Esophagus mucosa (tissue), 1 donor: ENCODE results near the gene PIEZO2. TPM values are rescaled to one million over a fixed set of nuclear protein-coding genes. Genes with fewer than 3 reads are reported as not detected.
"Not testable (repeated sequence)": the region's sequence is repeated elsewhere in the genome, so short reads cannot be mapped to it uniquely, and the experiment has no call there.

Experiments used
- ATAC-seq: fragments of 200-7000 bp; cut with Tn5 transposase; one replicate; pipeline ENCODE4 v1.9.1; 2020
- total RNA-seq: library from RNA; stranded (reverse); gene quantifications from one replicate; pipeline ENCODE4 v1.2.4, GENCODE V29; 2023
- donor health status: DM: yes; HTN: yes; CAD: no.

The PIEZO2 gene
- total RNA-seq, 1 donor from 2014 or later = 0.76 TPM

GRCh38 chr18:10890022-10890421, 259.3 kb downstream of the PIEZO2 start:
- ATAC-seq = no peak

GRCh38 chr18:10878703-10879102, 270.7 kb downstream of the PIEZO2 start:
- no peak for ATAC-seq

GRCh38 chr18:10877987-10878386, 271.4 kb downstream of the PIEZO2 start:
- no peak for ATAC-seq

- ATAC-seq = no peak
Measured at GRCh38 chr18:10875811-10876210, 273.6 kb downstream of the PIEZO2 start.

- ATAC-seq = no peak
Measured at GRCh38 chr18:10872304-10872703, 277.1 kb downstream of the PIEZO2 start.

GRCh38 chr18:10864722-10865121, 284.6 kb downstream of the PIEZO2 start:
- no peak for ATAC-seq

GRCh38 chr18:10863026-10863425, 286.3 kb downstream of the PIEZO2 start:
- no peak for ATAC-seq

GRCh38 chr18:10860928-10861327, 288.4 kb downstream of the PIEZO2 start:
- no peak for ATAC-seq

- no peak for ATAC-seq
Measured at GRCh38 chr18:10860382-10860781, 289.0 kb downstream of the PIEZO2 start.

- ATAC-seq = no peak
Measured at GRCh38 chr18:10858477-10858876, 290.9 kb downstream of the PIEZO2 start.

GRCh38 chr18:10856132-10856531, 293.2 kb downstream of the PIEZO2 start:
- no peak for ATAC-seq

- ATAC-seq = no peak
Measured at GRCh38 chr18:10852385-10853303, 296.7 kb downstream of the PIEZO2 start.

- no peak for ATAC-seq
Measured at GRCh38 chr18:10851824-10852319, 297.5 kb downstream of the PIEZO2 start.

- ATAC-seq = no peak
Measured at GRCh38 chr18:10850840-10851239, 298.5 kb downstream of the PIEZO2 start.

GRCh38 chr18:10850216-10850615, 299.2 kb downstream of the PIEZO2 start:
- no peak for ATAC-seq

GRCh38 chr18:10847907-10848306, 301.5 kb downstream of the PIEZO2 start:
- ATAC-seq = no peak

GRCh38 chr18:10847408-10847790, 302.0 kb downstream of the PIEZO2 start:
- no peak for ATAC-seq

GRCh38 chr18:10846657-10847407, 302.5 kb downstream of the PIEZO2 start:
- no peak for ATAC-seq

GRCh38 chr18:10846035-10846434, 303.3 kb downstream of the PIEZO2 start:
- not testable (repeated sequence) for ATAC-seq

- no peak for ATAC-seq
Measured at GRCh38 chr18:10843565-10843964, 305.8 kb downstream of the PIEZO2 start.

- no peak for ATAC-seq
Measured at GRCh38 chr18:10842861-10843260, 306.5 kb downstream of the PIEZO2 start.

GRCh38 chr18:10842371-10842770, 307.0 kb downstream of the PIEZO2 start:
- ATAC-seq = no peak

- ATAC-seq = no peak
Measured at GRCh38 chr18:10841203-10841602, 308.2 kb downstream of the PIEZO2 start.

GRCh38 chr18:10840743-10841142, 308.6 kb downstream of the PIEZO2 start:
- ATAC-seq = no peak
